H1 (cell line): Measurements from ENCODE around the gene AKAP8. TPM values are rescaled to one million over a fixed set of nuclear protein-coding genes. Genes with fewer than 3 reads are reported as not detected.

Source experiments
- CTCF ChIA-PET: fragments of 300-600 bp; sonication (Branson Sonifier 250); formaldehyde crosslinking; loops from one replicate; lab custom pipeline; 2021; ENCODE audit not compliant: partially characterized antibody; lab: Charles Lee
- POLR2A ChIA-PET: fragments of 300-600 bp; sonication (Branson Sonifier 250); formaldehyde crosslinking; loops from one replicate; lab custom pipeline; 2021; ENCODE audit warnings: inconsistent platforms; ENCODE audit not compliant: partially characterized antibody; lab: Charles Lee
- DNase-seq, 2 experiments: peaks; one replicate each; pipeline versions ENCODE4 v3.0.0 to v3.0.0-alpha.2; 2010 to 2022; ENCODE audit warnings: low spot score in 2 of 2, low read depth in 1 of 2, mixed read lengths in 1 of 2
- FAIRE-seq: peaks from 2 replicates; lab custom pipeline; 2011; peaks lifted over from hg19 to GRCh38; lab: Jason Lieb, UNC
- H2AFZ ChIP-seq: 2 replicates; pipeline ENCODE4 v1.8.1; 2012; ENCODE audit warnings: low read length, inconsistent platforms
- H2AK5ac ChIP-seq: 2 replicates; pipeline ENCODE4 v1.6.1; 2013; ENCODE audit warnings: low read depth, low read length
- H2BK120ac ChIP-seq: replicated peaks from 2 replicates; pipeline ENCODE3; 2013; ENCODE audit warnings: low read depth, low read length, inconsistent platforms
- H2BK12ac ChIP-seq: 2 replicates; pipeline ENCODE4 v1.6.1; 2013; ENCODE audit warnings: low read depth, low read length
- H2BK15ac ChIP-seq: 2 replicates; pipeline ENCODE4 v1.6.1; 2013; ENCODE audit warnings: low read length
- H2BK20ac ChIP-seq: 2 replicates; pipeline ENCODE4 v1.6.1; 2013; ENCODE audit warnings: low read length
- H2BK5ac ChIP-seq: 2 replicates; pipeline ENCODE4 v1.6.1; 2013; ENCODE audit warnings: low read depth, low read length
- H3K14ac ChIP-seq: 2 replicates; pipeline ENCODE4 v1.6.1; 2013; ENCODE audit warnings: inconsistent platforms; ENCODE audit not compliant: insufficient read length
- H3K18ac ChIP-seq: 2 replicates; pipeline ENCODE4 v1.6.1; 2013; ENCODE audit warnings: low read length; ENCODE audit errors: extremely low read depth
- H3K23ac ChIP-seq: 2 replicates; pipeline ENCODE4 v1.6.1; 2013; ENCODE audit warnings: inconsistent platforms; ENCODE audit not compliant: insufficient read length
- H3K23me2 ChIP-seq: 2 replicates; pipeline ENCODE4 v1.6.1; 2013; ENCODE audit warnings: low read depth, low read length
- H3K27ac ChIP-seq: 2 replicates; pipeline ENCODE4 v1.6.1; 2011; ENCODE audit warnings: low read depth, low read length, inconsistent platforms
- H3K27me3 ChIP-seq, 4 experiments: replicated peaks in 1 of 4; 1 replicate in 1 of 4; 2 replicates in 3 of 4; pipeline versions ENCODE4 v1.6.1 to v1.8.1; 2011 to 2013; ENCODE audit warnings: low read length in 3 of 4, mild to moderate bottlenecking in 3 of 4, inconsistent platforms in 2 of 4, mixed read lengths in 2 of 4, moderate library complexity in 1 of 4; ENCODE audit not compliant: control insufficient read depth in 3 of 4, insufficient read depth in 3 of 4; ENCODE audit errors: extremely low read depth in 1 of 4
- H3K36me3 ChIP-seq, 4 experiments: 2 replicates each; pipeline versions ENCODE4 v1.6.1 to v1.8.1; 2011 to 2013; ENCODE audit warnings: mild to moderate bottlenecking in 4 of 4, low read length in 3 of 4, moderate library complexity in 2 of 4, control low read depth in 1 of 4, inconsistent platforms in 1 of 4; ENCODE audit not compliant: insufficient read depth in 4 of 4, control insufficient read depth in 2 of 4
- H3K4ac ChIP-seq: replicated peaks from 2 replicates; pipeline ENCODE3; 2013; ENCODE audit warnings: low read length, low read depth, mixed read lengths, inconsistent platforms; ENCODE audit not compliant: insufficient read length
- H3K4me1 ChIP-seq, 4 experiments: replicated peaks in 1 of 4; 1 replicate in 1 of 4; 2 replicates in 3 of 4; pipeline versions ENCODE4 v1.6.1 to v1.8.1; 2011 to 2013; ENCODE audit warnings: low read length in 3 of 4, inconsistent platforms in 2 of 4, mixed read lengths in 1 of 4; ENCODE audit not compliant: insufficient read depth in 4 of 4, control insufficient read depth in 3 of 4
- H3K4me2 ChIP-seq, 2 experiments: 2 replicates each; pipeline versions ENCODE4 v1.6.1 to v1.8.1; 2011 to 2013; ENCODE audit warnings: low read depth in 2 of 2, low read length in 2 of 2, control low read depth in 1 of 2, inconsistent platforms in 1 of 2, mild to moderate bottlenecking in 1 of 2; ENCODE audit not compliant: insufficient read depth in 1 of 2
- H3K4me3 ChIP-seq, 4 experiments: fragments of 200-600, 300-600 bp in 1 of 4; sonication (generic), shearing (Covaris generic), sonication (Bioruptor Twin) in 1 of 4; 2 replicates each; pipeline versions ENCODE4 v1.5.1 to v1.8.1; 2011 to 2016; ENCODE audit warnings: low read length in 4 of 4, low read depth in 3 of 4, control low read depth in 2 of 4, inconsistent platforms in 2 of 4, mild to moderate bottlenecking in 2 of 4, mixed read lengths in 1 of 4, moderate library complexity in 1 of 4; ENCODE audit not compliant: insufficient read depth in 2 of 4; ENCODE audit errors: extremely low read depth in 1 of 4
- H3K56ac ChIP-seq: replicated peaks from 2 replicates; pipeline ENCODE3; 2013; ENCODE audit warnings: low read depth, mild to moderate bottlenecking, mixed read lengths, low read length, inconsistent platforms; ENCODE audit not compliant: insufficient read length
- H3K79me1 ChIP-seq: 2 replicates; pipeline ENCODE4 v1.6.1; 2013; ENCODE audit warnings: low read depth, low read length, control low read depth
- H3K79me2 ChIP-seq, 2 experiments: 2 replicates each; pipeline versions ENCODE4 v1.6.1 to v1.8.1; 2012 to 2013; ENCODE audit warnings: low read length in 2 of 2, mild to moderate bottlenecking in 2 of 2, inconsistent platforms in 1 of 2; ENCODE audit not compliant: insufficient read depth in 2 of 2, control insufficient read depth in 1 of 2
- H3K9ac ChIP-seq, 4 experiments: replicated peaks in 1 of 4; 1 replicate in 1 of 4; 2 replicates in 3 of 4; pipeline versions ENCODE4 v1.6.1 to v1.8.1; 2011 to 2013; ENCODE audit warnings: low read depth in 3 of 4, low read length in 3 of 4, control low read depth in 2 of 4, mild to moderate bottlenecking in 2 of 4, moderate library complexity in 2 of 4, inconsistent platforms in 1 of 4; ENCODE audit errors: extremely low read depth in 1 of 4
- H3K9me3 ChIP-seq, 2 experiments: 2 replicates each; pipeline versions ENCODE4 v1.6.1 to v1.8.1; 2012 to 2013; ENCODE audit warnings: mild to moderate bottlenecking in 2 of 2, moderate library complexity in 2 of 2, control low read depth in 1 of 2, inconsistent platforms in 1 of 2, low read depth in 1 of 2, low read length in 1 of 2, mixed read lengths in 1 of 2; ENCODE audit not compliant: insufficient read depth in 2 of 2
- H4K20me1 ChIP-seq, 2 experiments: replicated peaks in 1 of 2; 2 replicates each; pipeline versions ENCODE3 to v1.8.1; 2011 to 2013; ENCODE audit warnings: inconsistent platforms in 2 of 2, low read length in 2 of 2, mild to moderate bottlenecking in 1 of 2; ENCODE audit not compliant: insufficient read depth in 2 of 2, control insufficient read depth in 1 of 2
- H4K5ac ChIP-seq: 2 replicates; pipeline ENCODE4 v1.6.1; 2013; ENCODE audit warnings: low read length, low read depth, mixed read lengths, inconsistent platforms; ENCODE audit not compliant: insufficient read length
- H4K8ac ChIP-seq: 2 replicates; pipeline ENCODE4 v1.8.0; 2013; ENCODE audit warnings: mild to moderate bottlenecking, moderate library complexity, low read length, inconsistent platforms; ENCODE audit not compliant: insufficient read depth; ENCODE audit errors: extremely low read depth
- H4K91ac ChIP-seq: replicated peaks from 2 replicates; pipeline ENCODE3; 2013; ENCODE audit warnings: low read length, mixed read lengths, inconsistent platforms; ENCODE audit not compliant: insufficient read length
- BRCA1 ChIP-seq: IDR thresholded peaks from 2 replicates; pipeline ENCODE4 v1.6.1; 2012; ENCODE audit warnings: low read depth, low read length, improper control_type of control experiment
- CBX5 ChIP-seq: fragments of 300-800, 300-1000 bp; sonication (generic); IDR thresholded peaks from 2 replicates; pipeline ENCODE4 v1.7.1; 2016; ENCODE audit warnings: antibody characterized with exemption, low read length, low read depth
- CHD2 ChIP-seq: IDR thresholded peaks from 2 replicates; pipeline ENCODE4 v1.6.1; 2012; ENCODE audit warnings: low read length, improper control_type of control experiment
- KDM5A ChIP-seq: fragments of 200-600 bp; IDR thresholded peaks from 2 replicates; pipeline ENCODE4 v1.7.1; 2012; ENCODE audit warnings: mild to moderate bottlenecking, low read length, inconsistent platforms, mixed read lengths
- MAFK ChIP-seq: IDR thresholded peaks from 2 replicates; pipeline ENCODE4 v1.6.1; 2012; ENCODE audit warnings: low read depth, mild to moderate bottlenecking, improper control_type of control experiment, low read length
- NANOG ChIP-seq: IDR thresholded peaks from 2 replicates; pipeline ENCODE4 v1.6.1; 2011; ENCODE audit warnings: low read length, low read depth, mild to moderate bottlenecking, inconsistent platforms; ENCODE audit not compliant: insufficient read depth, poor library complexity, severe bottlenecking
- SRF ChIP-seq: IDR thresholded peaks from 2 replicates; pipeline ENCODE4 v1.6.1; 2011; ENCODE audit warnings: mild to moderate bottlenecking, low read depth, low read length, moderate library complexity
- WGBS, 2 experiments: shearing (Covaris generic) in 1 of 2; methylation state at CpG; one replicate each; pipeline versions ENCODE4 v1.1.6 to v1.1.7; 2013 to 2015; ENCODE audit warnings: low lambda C conversion rate in 2 of 2, mixed read lengths in 2 of 2, inconsistent platforms in 1 of 2, low coverage in 1 of 2, missing lambda C conversion rate in 1 of 2; ENCODE audit not compliant: insufficient replicate concordance in 2 of 2, insufficient coverage in 1 of 2, insufficient read length in 1 of 2; ENCODE audit errors: extremely low coverage in 1 of 2, missing lambda C conversion rate in 1 of 2; 5-methylcytosine and 5-hydroxymethylcytosine counted together
- polyA plus RNA-seq, 7 experiments: library from polyadenylated mRNA; depleted of rRNA in 3 of 7; stranded (reverse) in 5 of 7; unstranded in 2 of 7; fragments of >200 nt in 5 of 7; fragments of 200-250 nt in 2 of 7; gene quantifications; 1 replicate in 5 of 7; 2 replicates in 1 of 7; 4 replicates in 1 of 7; pipeline versions ENCODE4 v1.2.1 to v1.2.3, GENCODE V29; 2011 to 2013; ENCODE audit warnings: missing spikeins in 2 of 7, mixed read lengths in 2 of 7
- total RNA-seq: library from RNA; stranded (reverse); fragmentation: NEBNext Ultra II Directional; extraction: Animal tissue kit (Norgen Biotek cat#: 25700); gene quantifications from 2 replicates; pipeline ENCODE4 v1.2.1, GENCODE V29; 2021
- TF ChIP-seq, protein P1 (sequence below): IDR thresholded peaks from 2 replicates; pipeline ENCODE4 v1.6.1; 2011; ENCODE audit warnings: low read depth, mild to moderate bottlenecking, low read length; ENCODE audit not compliant: insufficient read depth

The AKAP8 gene
- total and polyA plus RNA-seq, 2 of the 8 experiments (the other 6 are each of a cell fraction or from before 2014, with no cell fraction given) = 17.0 to 41.0 TPM

GRCh38 chr19:15317392-15318071 is 62.1 kb downstream of the AKAP8 start:
- Histone ChIP-seq H3K79me1 (peaks cover 23% of the 10 kb centered on the region), H2AK5ac (no peak overlapping the region), H3K23ac (no peak overlapping the region), H3K36me3 (no peaks in the 10 kb centered on the region), H2BK20ac (no peak overlapping the region), H3K9ac (no peak overlapping the region; a peak in 1 of 7 replicates), H3K9me3 (no peaks in the 10 kb centered on the region), H2BK15ac (no peak overlapping the region), H2AFZ (no peak overlapping the region), H3K4me3 (no peak overlapping the region), H3K18ac (no peak overlapping the region), H4K8ac (no peak overlapping the region), H3K4me1 (peaks cover 3 to 17% (median 10%) of the 10 kb centered on the region in 4 experiments), H4K91ac (no peak overlapping the region), H3K14ac (no peak overlapping the region), H2BK12ac (no peak overlapping the region), H3K4me2 (peak overlapping the region in 1 of 2 experiments; percentile 40; a peak in 1 of 4 replicates), H3K79me2 (peaks cover 93 to 98% of the 10 kb centered on the region in 2 experiments), H4K20me1 (peaks cover 58 to 62% of the 10 kb centered on the region in 2 experiments), H3K56ac (no peak overlapping the region), H2BK120ac (no peak overlapping the region), H2BK5ac (no peak overlapping the region), H4K5ac (no peak overlapping the region), H3K27ac (no peak overlapping the region), H3K4ac (no peak overlapping the region), H3K27me3 (no peaks in the 10 kb centered on the region), H3K23me2 (no peaks in the 10 kb centered on the region)
- 56% methylated on average over 3 of the region's 3 CpGs; no CpG with 5 or more reads in 1 of the 2 experiments for WGBS, 2 experiments
- POLR2A ChIA-PET = interaction anchor here (0.9 to 5.1 kb wide), 8 partner anchors 8 to 101 kb away, joined by 3 to 27 read pairs (median 4); partner anchors contain the start of genes AKAP8, AKAP8L and BRD4
- DNase-seq = no peak
- FAIRE-seq = no peak
- CTCF ChIA-PET = interaction anchor here (1.1 to 1.7 kb wide), 4 partner anchors 19 to 151 kb away, joined by 3 to 6 read pairs (median 3); no protein-coding TSS in a partner anchor
- TF ChIP-seq NANOG (no peak), SRF (no peak), MAFK (no peak), BRCA1 (no peak), KDM5A (no peak), CHD2 (no peak), CBX5 (no peak)
- TF ChIP-seq, protein P1, sequence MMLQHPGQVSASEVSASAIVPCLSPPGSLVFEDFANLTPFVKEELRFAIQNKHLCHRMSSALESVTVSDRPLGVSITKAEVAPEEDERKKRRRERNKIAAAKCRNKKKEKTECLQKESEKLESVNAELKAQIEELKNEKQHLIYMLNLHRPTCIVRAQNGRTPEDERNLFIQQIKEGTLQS = no peak
